GM18505 (cell line): Measurements from ENCODE around the gene PLEKHG4.
A peak's percentile ranks its signal among the peaks of the same experiment; 100 is the strongest.

Experiments
- ATAC-seq: cut with Tn5 transposase; IDR thresholded peaks from one replicate; pipeline ENCODE4 v1.9.1; 2021; ENCODE audit not compliant: unreplicated experiment
- POLR2A ChIP-seq: IDR thresholded peaks from 4 replicates; pipeline ENCODE4 v1.6.1; 2011; ENCODE audit warnings: borderline replicate concordance; ENCODE audit not compliant: insufficient read depth, insufficient read length; ENCODE audit errors: extremely low read depth

The PLEKHG4 gene

GRCh38 chr16:67240506-67240905 is 38.8 kb upstream of the PLEKHG4 start:
- no peak for ATAC-seq
- no peak for TF ChIP-seq POLR2A

- no peak for ATAC-seq
- TF ChIP-seq POLR2A: no peak
Observed at GRCh38 chr16:67241008-67241900, 38.1 kb upstream of the PLEKHG4 start.

GRCh38 chr16:67242138-67242730 is 37.1 kb upstream of the PLEKHG4 start:
- no peak for ATAC-seq
- no peak for TF ChIP-seq POLR2A

GRCh38 chr16:67243481-67243880 is 35.9 kb upstream of the PLEKHG4 start:
- ATAC-seq: no peak
- no peak for TF ChIP-seq POLR2A

GRCh38 chr16:67244387-67245185 is 34.7 kb upstream of the PLEKHG4 start:
- TF ChIP-seq POLR2A: peak; percentile 74
- ATAC-seq: peak; percentile 36

- TF ChIP-seq POLR2A: no peak
- no peak for ATAC-seq
Observed at GRCh38 chr16:67245186-67245585, 34.1 kb upstream of the PLEKHG4 start.

- ATAC-seq: no peak
- TF ChIP-seq POLR2A: no peak
Observed at GRCh38 chr16:67245674-67246080, 33.7 kb upstream of the PLEKHG4 start.

- ATAC-seq: peak; percentile 22
- no peak for TF ChIP-seq POLR2A
Observed at GRCh38 chr16:67246081-67246755, 33.1 kb upstream of the PLEKHG4 start.

GRCh38 chr16:67246756-67247191 is 32.6 kb upstream of the PLEKHG4 start:
- peak; percentile 8 for ATAC-seq
- peak; percentile 21 for TF ChIP-seq POLR2A

GRCh38 chr16:67247192-67248072 is 31.9 kb upstream of the PLEKHG4 start, which contains the start of gene FHOD1:
FHOD1 (minus strand) TSS chr16:67247481; CDS start chr16:67247410, 71 bp downstream.
- ATAC-seq: peak; percentile 55
- TF ChIP-seq POLR2A: peak; percentile 74

- no peak for ATAC-seq
- TF ChIP-seq POLR2A: no peak
Observed at GRCh38 chr16:67248073-67248400, 31.3 kb upstream of the PLEKHG4 start.
